Esophagus muscularis mucosa (tissue), 4 donors: ENCODE measurements around the gene IL10. TPM values are rescaled to one million over a fixed set of nuclear protein-coding genes. Genes with fewer than 3 reads are reported as not detected.

Experiments used
- DNase-seq: peaks from one replicate; pipeline ENCODE4 v3.0.0-alpha.2; 2017; ENCODE audit errors: extremely low spot score
- H3K27ac ChIP-seq, 4 donors: fragments of 200-600 bp; sonication (generic); replicated peaks in 1 of 4; 1 replicate in 3 of 4; 2 replicates in 1 of 4; pipeline ENCODE4 v1.5.1; 2016 to 2019; ENCODE audit warnings: mild to moderate bottlenecking in 1 of 4
- H3K27me3 ChIP-seq, 4 donors: fragments of 200-600 bp; sonication (generic); one replicate each; pipeline versions ENCODE4 v1.5.1 to v1.6.0; 2016 to 2019
- H3K36me3 ChIP-seq, 4 donors: fragments of 200-600 bp; sonication (generic); one replicate each; pipeline ENCODE4 v1.5.1; 2016 to 2019
- H3K4me1 ChIP-seq, 4 donors: fragments of 200-600 bp; sonication (generic); one replicate each; pipeline ENCODE4 v1.5.1; 2016 to 2019
- H3K4me3 ChIP-seq, 4 donors: fragments of 200-600 bp; sonication (generic); 1 replicate in 2 of 4; 2 replicates in 2 of 4; pipeline ENCODE4 v1.5.1; 2016 to 2019; ENCODE audit warnings: mild to moderate bottlenecking in 4 of 4, moderate library complexity in 1 of 4
- H3K9me3 ChIP-seq, 4 donors: fragments of 200-600 bp; sonication (generic); 1 replicate in 3 of 4; 2 replicates in 1 of 4; pipeline ENCODE4 v1.5.1; 2016 to 2019
- EP300 ChIP-seq: sonication (generic); formaldehyde crosslinking; IDR thresholded peaks from one replicate; pipeline ENCODE4 v1.6.1; 2017; ENCODE audit warnings: antibody characterized with exemption
- POLR2A ChIP-seq: fragments of 450-650 bp; IDR thresholded peaks from one replicate; pipeline ENCODE4 v1.6.1; 2017; ENCODE audit warnings: antibody characterized with exemption, moderate library complexity, mild to moderate bottlenecking, low read depth
- POLR2AphosphoS5 ChIP-seq, 2 donors: sonication (generic); formaldehyde crosslinking; IDR thresholded peaks; one replicate each; pipeline ENCODE4 v1.6.1; 2017; ENCODE audit warnings: antibody characterized with exemption in 2 of 2
- WGBS: methylation state at CpG from one replicate; pipeline ENCODE4 v1.1.5; 2018; 5-methylcytosine and 5-hydroxymethylcytosine counted together
- intact Hi-C: fragments of 100-400 bp; cut with DNase I; formaldehyde crosslinking; loops from one replicate; pipeline ENCODE4 v1.15.1; 2023
- total RNA-seq, 4 donors: library from RNA; depleted of rRNA; stranded (reverse); fragments of >200 nt; gene quantifications; one replicate each; pipeline versions ENCODE4 v1.1.0 to v1.2.1, GENCODE V29; 2016
- TF ChIP-seq, protein P1 (sequence below), 3 experiments: fragments of 200-600 bp in 2 of 3; fragments of 450-650 bp in 1 of 3; sonication (generic) in 2 of 3; IDR thresholded peaks; one replicate each; pipeline ENCODE4 v1.5.1; 2017 to 2019; ENCODE audit warnings: antibody characterized with exemption in 3 of 3, mild to moderate bottlenecking in 2 of 3, moderate library complexity in 1 of 3

Gene IL10
- total RNA-seq, 4 donors from 2014 or later, result 0.83 to 5.1 (median 3.5) TPM

DNA sequence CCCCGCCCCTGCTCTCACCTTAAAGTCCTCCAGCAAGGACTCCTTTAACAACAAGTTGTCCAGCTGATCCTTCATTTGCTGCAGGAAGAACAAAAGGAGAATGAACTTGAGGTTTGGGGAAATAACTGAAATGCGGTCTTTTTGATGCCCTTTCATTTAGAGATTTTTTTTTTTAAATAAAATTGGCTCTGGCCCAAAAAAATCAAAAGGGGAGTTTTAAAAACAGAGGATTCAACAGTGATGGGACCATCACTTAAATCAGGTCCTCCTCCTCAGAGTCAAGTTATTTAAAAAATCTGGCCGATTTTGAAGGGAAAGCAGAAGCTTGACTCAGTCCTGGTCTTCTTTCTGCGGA lies 979 bp downstream of the IL10 start:
- Histone ChIP-seq H3K27ac (peak overlapping the region in 1 of 4 donors; percentile 41), H3K4me3 (peak overlapping the region in 1 of 4 donors; percentile 19), H3K27me3 (peaks cover 0 to 14% (median 0%) of the 10 kb centered on the region in 4 donors), H3K36me3 (no peaks in the 10 kb centered on the region), H3K9me3 (no peaks in the 10 kb centered on the region), H3K4me1 (no peaks in the 10 kb centered on the region)
- DNase-seq, result no peak
- no peak for TF ChIP-seq POLR2AphosphoS5 (IDR thresholded peaks at IDR 0.05)
- no peak for TF ChIP-seq EP300
- no peak for TF ChIP-seq POLR2A
- TF ChIP-seq, protein P1, sequence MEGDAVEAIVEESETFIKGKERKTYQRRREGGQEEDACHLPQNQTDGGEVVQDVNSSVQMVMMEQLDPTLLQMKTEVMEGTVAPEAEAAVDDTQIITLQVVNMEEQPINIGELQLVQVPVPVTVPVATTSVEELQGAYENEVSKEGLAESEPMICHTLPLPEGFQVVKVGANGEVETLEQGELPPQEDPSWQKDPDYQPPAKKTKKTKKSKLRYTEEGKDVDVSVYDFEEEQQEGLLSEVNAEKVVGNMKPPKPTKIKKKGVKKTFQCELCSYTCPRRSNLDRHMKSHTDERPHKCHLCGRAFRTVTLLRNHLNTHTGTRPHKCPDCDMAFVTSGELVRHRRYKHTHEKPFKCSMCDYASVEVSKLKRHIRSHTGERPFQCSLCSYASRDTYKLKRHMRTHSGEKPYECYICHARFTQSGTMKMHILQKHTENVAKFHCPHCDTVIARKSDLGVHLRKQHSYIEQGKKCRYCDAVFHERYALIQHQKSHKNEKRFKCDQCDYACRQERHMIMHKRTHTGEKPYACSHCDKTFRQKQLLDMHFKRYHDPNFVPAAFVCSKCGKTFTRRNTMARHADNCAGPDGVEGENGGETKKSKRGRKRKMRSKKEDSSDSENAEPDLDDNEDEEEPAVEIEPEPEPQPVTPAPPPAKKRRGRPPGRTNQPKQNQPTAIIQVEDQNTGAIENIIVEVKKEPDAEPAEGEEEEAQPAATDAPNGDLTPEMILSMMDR (IDR thresholded peaks at IDR 0.05), result no peak
- 66% methylated on average over 4 of the region's 4 CpGs for WGBS
- intact Hi-C loops, result no loop called here

DNA sequence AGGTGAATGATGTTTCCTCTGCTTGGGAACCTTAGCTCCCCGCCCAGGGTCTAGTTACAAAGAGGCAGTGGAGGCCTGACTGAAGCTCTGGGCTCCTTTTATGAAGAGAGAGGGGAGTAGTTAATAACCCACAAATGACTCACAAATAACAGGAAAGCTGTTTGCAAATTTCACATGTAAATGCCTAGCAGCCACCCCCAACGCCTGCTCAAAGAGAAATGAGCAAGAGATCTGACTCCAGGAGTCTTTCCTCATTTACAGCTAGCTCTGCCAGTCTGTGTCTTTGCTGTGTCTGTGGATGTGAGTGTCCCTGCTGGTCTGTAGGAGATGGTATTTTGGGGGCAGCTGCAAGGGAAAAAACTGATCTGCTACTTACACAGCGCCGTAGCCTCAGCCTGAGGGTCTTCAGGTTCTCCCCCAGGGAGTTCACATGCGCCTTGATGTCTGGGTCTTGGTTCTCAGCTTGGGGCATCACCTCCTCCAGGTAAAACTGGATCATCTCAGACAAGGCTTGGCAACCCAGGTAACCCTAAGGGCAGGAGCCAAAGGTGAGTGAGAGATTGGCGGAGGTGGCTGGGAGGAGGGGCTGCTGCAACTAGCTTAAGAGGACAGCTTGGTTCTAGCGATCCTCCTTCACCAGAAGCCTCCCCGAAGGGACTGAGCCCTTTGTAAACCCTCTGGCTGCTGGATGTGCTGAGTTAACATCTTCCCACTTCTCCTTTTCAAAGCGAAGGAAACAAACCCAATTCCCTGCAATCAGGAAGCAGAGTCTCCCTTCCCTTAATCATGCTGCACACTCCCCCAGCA lies 1.6 kb downstream of the IL10 start, which contains the start of gene IL19:
TSS of gene IL19 (plus strand) at position 243 of the 807 bp plus-strand sequence. CDS start 65,890 bp downstream, outside the sequence.
- peak within 1 kb of the TSS; percentile 5 to 32 (median 16) for H3K4me3 ChIP-seq
- 70% methylated on average over 8 of the region's 9 CpGs for WGBS
- intact Hi-C loops, result no loop called here
- peaks cover 0 to 14% (median 0%) of the 10 kb centered on the region in 4 donors for H3K27me3 ChIP-seq
- H3K36me3 ChIP-seq, result no peaks in the 10 kb centered on the region
- TF ChIP-seq POLR2A (no peak), POLR2AphosphoS5 (IDR thresholded peaks at IDR 0.05) (peak in 1 of 2 donors; percentile 63), EP300 (no peak)
- TF ChIP-seq, protein P1 (IDR thresholded peaks at IDR 0.05), result no peak
- H3K27ac ChIP-seq, result peak within 1 kb of the TSS in 3 of 4 donors; percentile 31 to 41 (median 40)
- no peaks in the 10 kb centered on the region for H3K4me1 ChIP-seq
- DNase-seq, result no peak
- H3K9me3 ChIP-seq, result no peaks in the 10 kb centered on the region

DNA sequence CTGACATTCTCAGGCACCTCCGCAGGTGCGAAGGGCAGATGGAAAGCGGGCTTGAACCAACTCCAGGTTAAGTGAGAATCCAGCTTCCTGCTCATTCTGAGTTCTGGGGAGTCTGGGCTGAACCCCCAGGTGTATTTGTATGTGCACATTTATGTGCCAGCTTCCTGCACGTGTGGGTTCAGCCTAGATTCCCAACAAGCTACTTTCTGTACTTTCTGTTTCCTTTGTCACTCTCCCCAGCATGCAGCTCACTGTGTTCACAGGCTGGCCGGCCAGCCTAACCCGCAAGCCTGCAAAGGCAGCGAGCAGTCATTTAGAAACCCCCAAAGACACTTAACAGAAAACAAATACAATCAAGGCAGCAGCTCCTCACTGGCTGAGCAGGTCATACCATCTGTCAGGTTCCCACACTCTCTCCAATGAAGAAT lies 3.0 kb downstream of the IL10 start:
- intact Hi-C loops, result no loop called here
- peak overlapping the region in 1 of 4 donors; percentile 32 for H3K4me3 ChIP-seq
- peaks cover 0 to 8% (median 0%) of the 10 kb centered on the region in 4 donors for H3K27me3 ChIP-seq
- DNase-seq, result no peak
- no peaks in the 10 kb centered on the region for H3K4me1 ChIP-seq
- H3K27ac ChIP-seq, result no peak overlapping the region
- H3K9me3 ChIP-seq, result no peaks in the 10 kb centered on the region
- no peaks in the 10 kb centered on the region for H3K36me3 ChIP-seq
- WGBS, result 84% methylated on average over 4 of the region's 7 CpGs
- TF ChIP-seq EP300 (no peak), POLR2AphosphoS5 (IDR thresholded peaks at IDR 0.05) (no peak), POLR2A (no peak)
- TF ChIP-seq, protein P1 (IDR thresholded peaks at IDR 0.05), result no peak

DNA sequence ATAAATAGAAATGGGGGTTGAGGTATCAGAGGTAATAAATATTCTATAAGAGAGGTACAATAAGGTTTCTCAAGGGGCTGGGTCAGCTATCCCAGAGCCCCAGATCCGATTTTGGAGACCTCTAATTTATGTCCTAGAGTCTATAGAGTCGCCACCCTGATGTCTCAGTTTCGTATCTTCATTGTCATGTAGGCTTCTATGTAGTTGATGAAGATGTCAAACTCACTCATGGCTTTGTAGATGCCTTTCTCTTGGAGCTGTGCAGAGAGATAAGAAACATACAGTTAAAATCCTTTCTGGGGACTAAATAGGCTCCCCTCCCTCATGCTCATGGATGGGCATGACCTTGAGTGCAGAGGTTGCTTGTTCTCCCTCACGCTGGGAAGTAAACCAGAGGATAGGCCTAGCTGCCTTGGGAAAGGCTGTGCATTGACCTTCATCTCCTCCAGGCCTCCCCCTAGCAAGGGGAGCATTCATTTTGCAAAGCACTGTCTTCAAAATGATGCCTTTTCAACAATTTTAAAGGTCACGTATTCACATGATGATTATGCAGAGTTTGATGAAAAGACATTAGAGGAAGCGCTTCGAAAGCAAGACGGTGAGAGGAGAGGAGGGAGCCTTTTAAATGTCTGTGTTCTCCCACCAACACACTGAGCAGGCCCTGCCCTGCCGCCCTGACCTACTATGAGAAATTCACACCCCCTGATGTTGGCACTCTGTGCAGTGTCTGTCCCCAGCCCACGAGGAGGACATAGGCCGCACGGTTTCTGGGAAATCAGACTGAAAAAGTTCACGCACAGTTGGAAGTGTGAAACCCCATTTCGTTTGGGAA lies 3.6 kb downstream of the IL10 start:
- no peaks in the 10 kb centered on the region for H3K36me3 ChIP-seq
- intact Hi-C loops, result no loop called here
- no peak overlapping the region for H3K27ac ChIP-seq
- H3K9me3 ChIP-seq, result peaks cover 0 to under 1% (median 0%) of the 10 kb centered on the region in 4 donors
- H3K27me3 ChIP-seq, result peaks cover 0 to 2% (median 0%) of the 10 kb centered on the region in 4 donors
- no peak for DNase-seq
- peak overlapping the region in 1 of 4 donors; percentile 32 for H3K4me3 ChIP-seq
- TF ChIP-seq POLR2A (no peak), EP300 (no peak), POLR2AphosphoS5 (IDR thresholded peaks at IDR 0.05) (no peak)
- TF ChIP-seq, protein P1 (IDR thresholded peaks at IDR 0.05), result no peak
- 80% methylated on average over 13 of the region's 14 CpGs for WGBS
- H3K4me1 ChIP-seq, result no peaks in the 10 kb centered on the region
